GM12864 (cell line): ENCODE measurements around the gene KIAA1328.
A peak's percentile ranks its signal among the peaks of the same experiment; 100 is the strongest.

ENCODE experiments used
- DNase-seq: peaks from one replicate; pipeline ENCODE4 v3.0.0-alpha.2; 2011; ENCODE audit warnings: low read depth
- H3K4me3 ChIP-seq: 2 replicates; pipeline ENCODE4 v1.5.1; 2011; ENCODE audit warnings: mild to moderate bottlenecking, low read depth, low read length, control low read depth
- TF ChIP-seq, protein P1 (sequence below): IDR thresholded peaks from 2 replicates; pipeline ENCODE4 v1.5.1; 2011; ENCODE audit warnings: low read depth, mild to moderate bottlenecking, moderate library complexity, low read length, control low read depth, inconsistent platforms; ENCODE audit errors: missing control alignments

KIAA1328 gene

DNA sequence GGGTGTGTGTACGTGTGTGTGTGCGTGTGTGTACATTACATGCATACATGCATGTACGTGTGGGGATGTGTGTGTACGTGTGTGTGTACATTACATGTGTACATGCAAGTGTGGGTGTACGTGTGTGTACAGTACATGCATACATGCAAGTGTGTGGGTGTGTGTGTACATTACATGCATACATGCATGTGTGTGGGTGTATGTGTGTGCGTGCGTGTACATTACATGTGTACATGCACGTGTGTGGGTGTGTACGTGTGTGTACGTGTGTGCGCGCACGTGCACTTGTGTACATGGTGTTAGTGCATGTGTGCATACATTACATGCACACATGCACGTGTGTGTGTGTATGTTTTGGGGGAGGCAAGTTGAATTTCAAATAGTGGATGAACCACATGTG is 436.0 kb downstream of the KIAA1328 start:
- no peak for DNase-seq
- H3K4me3 ChIP-seq: no peak overlapping the region
- TF ChIP-seq, protein P1, sequence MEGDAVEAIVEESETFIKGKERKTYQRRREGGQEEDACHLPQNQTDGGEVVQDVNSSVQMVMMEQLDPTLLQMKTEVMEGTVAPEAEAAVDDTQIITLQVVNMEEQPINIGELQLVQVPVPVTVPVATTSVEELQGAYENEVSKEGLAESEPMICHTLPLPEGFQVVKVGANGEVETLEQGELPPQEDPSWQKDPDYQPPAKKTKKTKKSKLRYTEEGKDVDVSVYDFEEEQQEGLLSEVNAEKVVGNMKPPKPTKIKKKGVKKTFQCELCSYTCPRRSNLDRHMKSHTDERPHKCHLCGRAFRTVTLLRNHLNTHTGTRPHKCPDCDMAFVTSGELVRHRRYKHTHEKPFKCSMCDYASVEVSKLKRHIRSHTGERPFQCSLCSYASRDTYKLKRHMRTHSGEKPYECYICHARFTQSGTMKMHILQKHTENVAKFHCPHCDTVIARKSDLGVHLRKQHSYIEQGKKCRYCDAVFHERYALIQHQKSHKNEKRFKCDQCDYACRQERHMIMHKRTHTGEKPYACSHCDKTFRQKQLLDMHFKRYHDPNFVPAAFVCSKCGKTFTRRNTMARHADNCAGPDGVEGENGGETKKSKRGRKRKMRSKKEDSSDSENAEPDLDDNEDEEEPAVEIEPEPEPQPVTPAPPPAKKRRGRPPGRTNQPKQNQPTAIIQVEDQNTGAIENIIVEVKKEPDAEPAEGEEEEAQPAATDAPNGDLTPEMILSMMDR: no peak

GRCh38 chr18:37265382-37265781 is 436.5 kb downstream of the KIAA1328 start:
- DNase-seq: no peak
- H3K4me3 ChIP-seq: no peak overlapping the region
- TF ChIP-seq, protein P1: no peak

- no peak for DNase-seq
- no peak overlapping the region for H3K4me3 ChIP-seq
- TF ChIP-seq, protein P1: peak; percentile 37
Measured at GRCh38 chr18:37266290-37266689, 437.4 kb downstream of the KIAA1328 start.

DNA sequence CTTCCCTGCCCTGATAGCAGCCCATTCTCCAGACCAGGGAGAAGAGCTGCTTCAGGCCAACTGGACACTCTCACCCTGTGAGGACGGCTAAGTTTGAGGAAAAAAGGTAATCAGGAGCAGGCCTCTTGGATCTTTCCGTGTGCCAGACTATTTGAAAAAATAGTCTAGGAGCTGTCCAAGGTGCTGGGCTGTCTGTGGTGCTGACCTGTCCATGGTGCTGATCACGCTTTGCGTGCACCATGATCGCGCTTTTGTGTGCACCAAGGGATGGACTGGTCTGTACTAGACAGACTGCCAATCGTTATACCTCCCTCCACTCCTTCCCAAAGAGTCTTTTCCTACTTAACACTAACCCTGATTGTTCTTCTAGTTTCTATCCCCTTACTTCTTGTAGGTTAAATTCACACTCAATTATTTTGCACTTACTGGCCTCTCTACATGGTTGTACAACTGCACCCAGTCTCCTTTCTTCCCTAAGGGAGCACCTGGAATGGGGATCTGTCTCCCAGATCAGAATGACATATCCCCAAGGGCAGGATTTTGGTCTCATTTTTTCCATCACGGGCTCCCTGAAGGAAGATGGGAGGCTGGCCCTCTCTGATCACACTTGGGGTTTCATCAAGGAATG is 441.2 kb downstream of the KIAA1328 start:
- TF ChIP-seq, protein P1: no peak
- DNase-seq: no peak
- H3K4me3 ChIP-seq: no peak overlapping the region

DNA sequence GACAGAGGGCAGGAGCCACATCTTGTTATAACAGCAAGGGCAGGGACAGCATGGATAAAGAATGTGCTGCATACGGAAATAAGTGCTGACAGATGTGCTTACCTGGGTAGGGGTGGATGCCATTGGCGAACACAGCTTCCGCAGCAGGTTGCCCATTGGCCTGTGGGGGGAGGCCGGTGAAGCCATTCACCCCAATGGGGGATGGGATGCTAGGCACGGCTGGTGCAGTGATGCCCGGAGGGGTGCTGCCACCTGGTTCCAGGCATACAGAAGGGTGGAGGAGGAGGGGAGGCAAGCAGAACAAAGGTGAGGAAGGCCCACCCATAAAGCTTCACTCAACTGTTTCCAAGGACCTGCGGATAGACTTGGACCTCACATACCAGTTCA is 441.7 kb downstream of the KIAA1328 start:
- no peak for DNase-seq
- TF ChIP-seq, protein P1: no peak
- H3K4me3 ChIP-seq: no peak overlapping the region

GRCh38 chr18:37272226-37272625 is 443.3 kb downstream of the KIAA1328 start:
- TF ChIP-seq, protein P1: no peak

DNA sequence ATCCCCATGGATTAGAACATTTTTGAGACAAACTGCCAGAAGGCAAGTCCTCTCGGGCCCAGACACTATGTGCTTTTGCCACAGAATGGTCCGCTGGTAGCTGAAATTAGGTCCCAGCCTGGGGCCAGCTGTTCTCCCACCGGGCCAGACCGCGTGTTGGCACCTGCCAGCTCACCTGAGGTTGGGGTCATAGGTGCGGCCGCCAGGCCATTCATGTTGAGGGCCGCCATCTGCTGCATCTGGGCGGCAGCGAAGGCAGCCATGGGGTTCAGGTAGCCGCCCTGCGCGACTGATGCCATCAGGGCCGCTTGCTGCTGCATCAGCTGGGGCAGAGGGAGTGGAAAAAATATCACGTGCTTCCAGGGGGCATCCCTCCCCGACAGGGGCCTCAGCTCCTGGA is 443.9 kb downstream of the KIAA1328 start:
- DNase-seq: no peak
- no peak overlapping the region for H3K4me3 ChIP-seq
- TF ChIP-seq, protein P1: no peak

More at GRCh38 chr18:37272226-37272625, 443.3 kb downstream of the KIAA1328 start:
- DNase-seq: no peak
- H3K4me3 ChIP-seq: no peak overlapping the region
